ENCODE data around the gene PKN1.

GRCh38 chr19:14393329-14393728, 39.8 kb upstream of the PKN1 start:
- no peak for TF ChIP-seq CTCF (IDR thresholded peaks at IDR 0.05)
- no peak for TF ChIP-seq EZH2 (IDR thresholded peaks at IDR 0.05; ENCODE audit: borderline replicate concordance, insufficient read depth, low read depth, low read length, poor library complexity, severe bottlenecking)

All from B cell (primary cell).